ENCODE measurements around the gene ATP6V0C.
"Not testable (repeated sequence)": the region's sequence is repeated elsewhere in the genome, so short reads cannot be mapped to it uniquely, and the experiment has no call there.

The ATP6V0C gene

DNA sequence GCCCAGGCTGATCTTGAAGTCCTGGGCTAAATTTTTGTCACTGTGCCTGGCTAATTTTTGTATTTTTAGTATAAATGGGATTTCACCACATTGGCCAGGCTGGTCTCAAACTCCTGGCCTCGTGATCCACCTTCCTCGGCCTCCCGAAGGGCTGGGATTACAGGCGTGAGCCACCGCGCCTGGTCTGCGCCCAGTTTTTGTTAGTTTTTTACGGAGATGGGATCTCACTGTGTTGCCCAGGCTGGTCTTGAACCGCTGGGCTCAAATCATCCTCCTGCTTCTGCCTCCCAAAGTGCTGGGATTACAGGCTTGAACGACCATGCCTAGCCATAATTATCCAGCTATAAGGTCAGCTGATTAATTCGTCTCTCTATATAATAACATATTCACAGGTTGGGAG lies 20.2 kb downstream of the ATP6V0C start:
- TF ChIP-seq, protein P1, sequence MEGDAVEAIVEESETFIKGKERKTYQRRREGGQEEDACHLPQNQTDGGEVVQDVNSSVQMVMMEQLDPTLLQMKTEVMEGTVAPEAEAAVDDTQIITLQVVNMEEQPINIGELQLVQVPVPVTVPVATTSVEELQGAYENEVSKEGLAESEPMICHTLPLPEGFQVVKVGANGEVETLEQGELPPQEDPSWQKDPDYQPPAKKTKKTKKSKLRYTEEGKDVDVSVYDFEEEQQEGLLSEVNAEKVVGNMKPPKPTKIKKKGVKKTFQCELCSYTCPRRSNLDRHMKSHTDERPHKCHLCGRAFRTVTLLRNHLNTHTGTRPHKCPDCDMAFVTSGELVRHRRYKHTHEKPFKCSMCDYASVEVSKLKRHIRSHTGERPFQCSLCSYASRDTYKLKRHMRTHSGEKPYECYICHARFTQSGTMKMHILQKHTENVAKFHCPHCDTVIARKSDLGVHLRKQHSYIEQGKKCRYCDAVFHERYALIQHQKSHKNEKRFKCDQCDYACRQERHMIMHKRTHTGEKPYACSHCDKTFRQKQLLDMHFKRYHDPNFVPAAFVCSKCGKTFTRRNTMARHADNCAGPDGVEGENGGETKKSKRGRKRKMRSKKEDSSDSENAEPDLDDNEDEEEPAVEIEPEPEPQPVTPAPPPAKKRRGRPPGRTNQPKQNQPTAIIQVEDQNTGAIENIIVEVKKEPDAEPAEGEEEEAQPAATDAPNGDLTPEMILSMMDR (IDR thresholded peaks at IDR 0.05; ENCODE audit: borderline replicate concordance, insufficient read depth, low read depth, low read length), result no peak

DNA sequence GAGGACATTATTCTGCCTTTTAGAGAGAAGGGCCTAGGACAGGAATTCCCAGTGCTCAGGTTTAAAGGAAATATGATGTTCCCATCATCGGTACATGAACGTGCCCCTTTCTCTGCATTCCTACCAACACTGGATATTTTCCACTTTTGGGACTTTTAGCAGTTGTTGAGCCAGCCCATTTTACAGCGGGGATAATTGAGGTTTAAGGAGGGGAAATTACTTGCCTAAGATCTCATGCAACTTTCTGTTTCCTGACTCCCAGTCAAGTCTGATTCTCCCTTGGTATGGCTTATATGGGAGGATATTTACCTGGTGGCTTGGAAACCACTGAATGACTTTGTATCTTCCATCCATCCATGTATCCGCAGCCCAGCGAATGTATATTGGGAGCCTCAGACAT lies 20.6 kb downstream of the ATP6V0C start:
- not testable (repeated sequence) for H3K4me3 ChIP-seq (ENCODE audit: low read depth, low read length)

More for the DNA sequence above, 20.2 kb downstream of the ATP6V0C start:
- H3K4me3 ChIP-seq (ENCODE audit: low read depth, low read length), result no peak overlapping the region

DNA sequence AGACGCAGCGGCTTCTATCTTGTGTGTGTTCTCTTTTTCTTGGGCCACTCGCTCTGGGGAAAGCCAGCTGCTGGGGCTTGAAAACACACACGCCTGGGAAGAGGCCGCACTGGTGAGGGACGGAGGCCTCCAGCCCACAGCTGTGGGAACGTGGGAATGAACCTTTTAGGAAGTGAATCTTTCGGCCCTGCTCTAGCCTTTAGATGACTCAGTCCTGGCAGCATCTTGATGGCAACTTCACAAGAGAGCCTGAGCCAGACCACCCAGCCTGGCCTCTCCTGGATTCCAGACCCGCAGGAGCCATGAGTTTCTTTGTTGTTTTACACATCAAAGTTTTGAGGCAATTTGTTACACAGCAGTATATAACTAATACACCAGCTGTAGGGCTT lies 21.9 kb downstream of the ATP6V0C start:
- TF ChIP-seq, protein P1 (IDR thresholded peaks at IDR 0.05; ENCODE audit: borderline replicate concordance, insufficient read depth, low read depth, low read length), result no peak
- no peak overlapping the region for H3K4me3 ChIP-seq (ENCODE audit: low read depth, low read length)

DNA sequence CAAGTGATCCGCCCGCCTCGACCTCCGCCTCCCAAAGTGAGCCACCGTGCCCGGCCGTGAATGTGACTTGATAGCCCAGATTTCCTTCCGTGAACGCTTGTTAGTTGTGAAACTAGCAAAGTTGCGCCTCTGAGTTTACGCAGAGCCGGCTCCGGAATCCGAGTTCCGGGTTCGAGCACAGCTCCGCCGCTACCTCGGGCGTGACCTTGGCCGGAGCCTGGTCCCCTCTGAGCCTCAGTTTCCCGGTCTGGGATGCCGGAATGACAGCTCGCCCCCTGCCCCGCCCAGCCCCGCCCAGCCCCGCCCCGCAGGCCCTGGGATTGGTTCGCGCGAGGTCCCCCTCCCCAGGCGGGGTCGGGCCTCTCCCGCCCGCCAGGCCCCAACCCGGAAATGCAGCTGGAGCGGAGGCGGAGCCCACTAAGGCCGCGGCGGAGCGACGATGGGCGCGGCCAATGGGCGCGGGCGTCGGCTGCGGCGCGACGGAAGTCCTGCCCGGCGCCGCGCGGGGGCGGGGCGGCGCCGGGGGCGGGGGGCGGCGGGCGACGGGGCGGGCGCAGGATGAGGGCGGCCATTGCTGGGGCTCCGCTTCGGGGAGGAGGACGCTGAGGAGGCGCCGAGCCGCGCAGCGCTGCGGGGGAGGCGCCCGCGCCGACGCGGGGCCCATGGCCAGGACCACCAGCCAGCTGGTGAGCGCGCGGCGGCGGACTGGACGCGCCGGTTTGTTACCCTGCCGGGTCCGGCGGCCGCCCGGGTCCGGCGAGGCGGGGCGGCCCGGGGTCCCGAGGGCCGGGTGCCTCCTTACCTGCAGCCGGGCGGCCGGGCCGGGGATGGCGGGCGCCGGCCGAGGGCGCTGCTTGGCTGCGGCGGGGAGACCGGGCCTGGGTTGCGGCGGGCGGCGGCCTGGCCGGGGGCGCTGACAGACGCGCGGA lies 24.0 kb downstream of the ATP6V0C start, which contains the start of gene PDPK1:
PDPK1 (plus strand) TSS at position 571 of the 929 bp plus-strand sequence; CDS start at position 663, 92 bp downstream.
- H3K4me3 ChIP-seq (ENCODE audit: low read depth, low read length), result peak within 1 kb of the TSS; percentile 69
- TF ChIP-seq, protein P1 (IDR thresholded peaks at IDR 0.05; ENCODE audit: borderline replicate concordance, insufficient read depth, low read depth, low read length), result no peak

DNA sequence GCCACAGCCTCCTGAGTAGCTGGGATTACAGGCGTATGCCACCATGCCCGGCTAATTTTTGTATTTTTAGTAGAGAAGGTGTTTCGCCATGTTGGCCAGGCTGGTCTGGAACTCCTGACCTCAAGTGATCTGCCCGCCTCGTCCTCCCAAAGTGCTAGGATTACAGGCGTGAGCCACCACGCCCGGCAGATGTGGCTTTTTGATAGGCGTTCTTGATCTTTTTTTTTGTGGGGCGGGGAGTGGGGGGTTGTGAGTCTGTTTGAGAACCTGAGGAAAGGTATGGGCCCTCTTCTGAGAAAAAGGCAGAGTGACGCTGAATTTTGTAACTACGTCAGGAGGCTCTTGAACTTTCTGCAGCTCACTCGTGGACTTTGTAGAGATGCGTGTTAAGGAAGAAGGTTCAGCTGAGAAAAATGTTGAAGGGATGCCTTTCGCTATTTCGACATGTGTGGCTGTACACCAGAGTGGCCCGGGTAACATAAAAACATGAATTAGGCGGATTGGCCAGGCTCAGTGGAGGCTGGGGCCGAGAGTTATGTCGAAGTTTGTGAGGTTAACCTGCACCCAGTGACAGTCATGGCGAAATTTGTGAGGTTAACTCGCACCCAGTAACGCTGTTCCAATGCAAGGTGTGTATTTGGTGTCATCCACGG lies 25.6 kb downstream of the ATP6V0C start:
- H3K4me3 ChIP-seq (ENCODE audit: low read depth, low read length), result not testable (repeated sequence)

DNA sequence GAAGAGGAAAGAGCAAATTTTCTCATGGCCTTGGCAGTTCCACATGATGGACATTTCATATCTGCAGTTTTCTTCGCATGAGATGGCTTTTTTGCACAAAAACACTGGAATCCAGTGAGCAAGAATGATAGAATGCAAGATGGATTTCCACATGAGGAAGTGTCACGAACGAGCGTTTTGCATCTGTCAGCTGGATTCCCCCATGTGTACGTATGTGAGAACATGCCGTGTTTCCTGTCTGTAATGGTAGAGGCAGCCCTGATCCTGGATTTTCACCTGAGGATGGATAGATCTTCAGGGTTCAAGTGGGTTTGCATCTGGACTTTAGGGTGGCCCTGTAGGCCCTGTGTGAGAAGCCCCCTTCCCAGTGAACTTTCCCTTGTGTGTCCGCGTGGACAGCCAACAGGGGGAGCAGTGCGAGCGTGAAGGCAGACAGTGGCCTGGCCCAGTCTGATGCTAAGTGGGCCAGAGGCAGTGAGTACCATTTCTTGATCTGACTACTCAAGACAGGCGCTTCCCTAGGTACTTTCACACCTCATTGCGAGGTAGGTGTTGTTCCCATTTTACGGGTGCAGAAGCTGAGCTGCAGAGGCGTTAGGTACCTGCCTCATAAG lies 26.2 kb downstream of the ATP6V0C start:
- H3K4me3 ChIP-seq (ENCODE audit: low read depth, low read length), result not testable (repeated sequence)
- TF ChIP-seq, protein P1 (IDR thresholded peaks at IDR 0.05; ENCODE audit: borderline replicate concordance, insufficient read depth, low read depth, low read length), result peak; percentile 49; the same call in 1 of the 2 replicates

DNA sequence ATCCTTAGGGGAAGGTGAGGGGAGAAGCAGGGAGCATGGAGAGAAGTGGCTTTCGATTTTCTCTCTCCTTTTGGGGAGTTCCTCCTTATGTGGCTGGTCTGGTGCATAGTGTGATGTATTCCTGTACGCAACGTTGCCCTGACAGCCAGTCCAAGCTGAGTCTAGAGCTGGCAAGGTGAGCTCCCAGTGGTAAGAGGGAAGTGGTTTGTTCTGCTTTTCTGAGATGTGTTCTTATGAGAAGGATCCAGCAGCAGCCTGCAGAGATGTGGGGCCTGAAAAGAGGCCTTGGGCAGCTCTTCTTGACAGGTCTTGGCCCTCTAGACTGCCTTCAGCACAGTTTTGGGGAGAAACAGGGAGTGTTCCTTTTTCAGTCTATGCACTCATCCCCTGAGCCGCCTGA lies 27.2 kb downstream of the ATP6V0C start:
- not testable (repeated sequence) for H3K4me3 ChIP-seq (ENCODE audit: low read depth, low read length)

DNA sequence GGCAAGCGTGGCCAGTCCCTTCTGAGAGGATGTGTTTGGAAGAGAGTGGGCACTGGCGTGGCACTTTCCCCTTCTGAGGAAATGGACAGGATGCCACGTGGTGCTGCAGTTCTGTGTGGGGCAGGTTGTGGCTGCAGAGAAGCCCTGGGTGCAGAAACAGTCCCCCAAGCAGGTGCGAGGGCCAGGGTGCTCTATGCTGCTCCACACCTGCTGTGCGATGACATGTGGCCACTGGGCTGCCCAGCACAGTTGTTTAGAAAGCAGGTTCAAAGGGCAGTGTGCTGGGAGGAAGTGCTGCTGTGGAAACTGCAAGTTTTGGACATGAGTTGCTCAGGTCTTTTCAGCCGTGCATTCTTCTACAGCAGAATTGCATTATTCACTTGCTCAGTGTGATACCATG lies 27.7 kb downstream of the ATP6V0C start:
- H3K4me3 ChIP-seq (ENCODE audit: low read depth, low read length), result not testable (repeated sequence)

DNA sequence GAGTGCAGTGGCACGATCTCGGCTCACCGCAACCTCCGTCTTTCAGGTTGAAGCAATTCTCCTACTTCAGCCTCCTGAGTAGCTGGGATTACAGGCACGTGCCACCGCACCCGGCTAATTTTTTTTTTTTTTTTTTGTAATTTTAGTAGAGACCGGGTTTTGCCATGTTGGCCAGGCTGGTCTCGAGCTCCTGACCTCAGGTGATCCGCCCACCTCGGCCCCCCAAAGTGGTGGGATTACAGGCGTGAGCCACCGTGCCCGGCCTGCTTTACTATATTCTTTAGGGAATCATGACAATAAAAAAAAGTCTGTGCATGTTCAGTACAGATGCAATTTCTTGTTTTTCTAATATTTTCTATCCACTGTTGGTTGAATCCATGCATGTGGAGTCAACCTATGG lies 30.0 kb downstream of the ATP6V0C start:
- not testable (repeated sequence) for H3K4me3 ChIP-seq (ENCODE audit: low read depth, low read length)

DNA sequence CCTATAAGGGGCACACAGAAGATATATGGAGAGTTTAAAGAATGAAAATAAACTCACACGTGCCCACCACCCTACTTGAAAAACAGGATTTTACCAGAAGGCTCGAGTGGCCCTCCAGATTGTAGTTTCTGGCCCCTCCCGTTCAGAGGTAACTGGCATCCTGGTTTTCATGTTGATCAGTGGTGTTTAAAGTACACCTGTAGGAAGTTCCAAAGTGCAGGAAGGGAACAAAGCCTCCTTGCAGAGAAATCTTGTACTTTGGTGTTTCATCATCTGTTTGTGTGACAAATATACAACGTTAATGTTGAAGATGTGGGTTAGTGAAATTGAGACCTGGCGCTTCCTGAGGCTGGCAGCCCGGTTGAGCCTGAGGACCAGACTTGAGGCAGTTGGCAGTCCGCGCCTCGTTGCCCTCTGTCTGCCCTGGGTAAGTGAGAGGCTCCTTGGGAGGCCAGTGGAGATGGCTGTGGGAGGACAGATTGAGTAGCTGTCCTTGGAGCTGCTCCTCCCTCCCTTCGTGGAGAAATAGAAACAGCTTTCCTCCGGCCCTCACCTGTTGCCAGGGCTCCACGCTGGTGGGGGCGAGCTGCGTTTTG lies 36.6 kb downstream of the ATP6V0C start:
- not testable (repeated sequence) for H3K4me3 ChIP-seq (ENCODE audit: low read depth, low read length)

DNA sequence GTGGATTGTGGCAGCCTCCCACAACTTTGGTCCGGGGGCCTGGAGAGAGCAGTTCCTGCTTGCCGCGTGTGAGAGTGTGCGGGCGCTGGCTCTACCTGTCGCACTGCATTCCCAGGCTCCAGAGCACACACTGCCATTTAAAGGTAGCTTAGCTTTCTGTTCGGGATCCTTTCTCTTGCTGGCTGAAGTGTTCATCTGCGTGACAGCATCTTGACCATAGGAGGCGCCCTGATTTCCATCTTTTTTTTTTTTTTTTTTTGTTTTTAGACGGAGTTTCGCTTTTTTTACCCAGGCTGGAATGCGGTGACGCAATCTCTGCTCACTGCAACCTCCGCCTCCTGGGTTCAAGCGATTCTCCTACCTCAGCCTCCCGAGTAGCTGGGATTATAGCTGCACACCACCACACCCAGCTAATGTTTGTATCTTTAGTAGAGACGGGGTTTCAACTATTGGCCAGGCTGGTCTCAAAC lies 37.7 kb downstream of the ATP6V0C start:
- not testable (repeated sequence) for H3K4me3 ChIP-seq (ENCODE audit: low read depth, low read length)

DNA sequence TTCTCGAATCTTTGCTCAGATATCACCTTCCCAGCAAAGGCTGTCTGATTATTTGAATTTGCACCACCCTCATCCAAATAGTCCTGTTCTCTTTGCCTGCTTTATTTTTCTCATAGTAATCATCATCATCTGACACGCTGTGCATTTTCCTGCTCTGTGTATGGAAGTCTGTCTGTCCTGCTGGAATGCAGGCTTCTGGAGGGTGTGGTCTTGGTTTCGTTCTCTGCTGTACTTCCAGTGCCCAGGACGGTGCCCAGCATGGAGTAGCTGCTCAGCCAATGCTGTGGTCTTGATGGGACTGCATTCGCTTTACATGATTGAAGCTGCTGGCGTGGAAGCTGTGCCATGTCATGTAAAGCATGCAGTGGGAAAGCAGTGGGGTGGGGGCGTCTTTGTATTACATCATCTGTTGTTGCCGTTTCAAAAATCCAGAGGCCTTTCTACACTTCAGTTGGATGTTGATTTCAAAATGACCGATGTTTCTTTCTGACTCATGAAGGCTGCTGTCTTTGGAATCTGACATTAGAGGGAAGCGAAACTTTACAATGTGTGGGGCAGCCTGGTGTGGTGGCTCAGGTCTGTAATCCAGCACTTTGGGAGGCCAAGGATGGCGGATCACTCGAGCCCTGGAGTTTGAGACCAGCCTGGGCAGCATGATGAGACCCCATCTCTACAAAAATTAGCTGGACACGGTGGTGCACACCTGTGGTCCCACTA lies 41.1 kb downstream of the ATP6V0C start:
- not testable (repeated sequence) for H3K4me3 ChIP-seq (ENCODE audit: low read depth, low read length)

DNA sequence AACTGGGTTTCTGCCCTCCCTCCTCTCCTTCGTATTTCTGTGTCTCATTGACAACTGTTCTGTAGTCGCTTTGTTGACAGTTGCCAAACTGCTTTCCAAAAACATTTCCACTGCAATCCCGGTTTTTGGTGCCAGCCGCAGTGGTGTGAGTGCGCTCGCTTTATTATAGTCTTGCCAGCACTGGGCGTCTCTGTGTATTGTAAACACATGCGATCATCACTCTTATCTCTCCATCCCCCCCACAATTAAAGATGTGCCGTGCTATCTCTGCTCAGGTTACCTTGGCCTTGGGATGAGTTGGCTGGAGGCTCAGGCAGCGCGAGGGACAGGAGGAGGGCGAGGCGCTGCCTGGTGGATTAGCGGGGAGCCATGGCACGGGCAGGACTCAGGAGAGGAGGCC lies 43.4 kb downstream of the ATP6V0C start:
- not testable (repeated sequence) for H3K4me3 ChIP-seq (ENCODE audit: low read depth, low read length)
